ENCODE measurements around the gene MAIP1.

MAIP1 gene

DNA sequence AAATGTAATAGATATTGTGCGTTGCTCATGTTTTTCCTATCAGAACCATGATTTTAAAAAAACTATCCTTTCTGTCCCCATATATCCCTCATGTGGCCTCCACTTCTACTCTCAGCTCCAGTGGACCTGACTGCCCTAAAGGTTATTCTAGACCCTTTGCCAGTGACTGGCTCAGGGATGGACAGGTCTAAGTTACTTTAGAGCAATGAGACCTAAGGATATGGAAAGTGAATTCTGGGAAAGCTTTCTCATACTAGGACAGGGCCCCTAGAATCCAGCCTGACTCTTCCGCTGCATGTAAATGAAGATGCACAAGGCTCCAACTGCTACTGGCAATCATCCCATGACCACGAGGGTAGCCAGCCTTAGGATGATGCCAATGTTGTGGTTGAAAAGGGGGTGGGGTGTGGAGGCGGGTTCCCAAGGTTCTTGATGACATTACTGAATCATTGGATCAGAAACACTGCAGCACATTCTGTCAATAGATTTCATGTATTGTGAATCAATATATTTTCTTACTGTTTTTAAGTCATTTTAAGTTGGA, 23.0 kb upstream of the MAIP1 start:
- no peak for TF ChIP-seq GATA2 (IDR thresholded peaks at IDR 0.05; ENCODE audit: low read depth, low read length)
- no peak for TF ChIP-seq GATA3 (IDR thresholded peaks at IDR 0.05; ENCODE audit: low read depth, low read length)

- TF ChIP-seq GATA2 (IDR thresholded peaks at IDR 0.05; ENCODE audit: low read depth, low read length) (no peak), GATA3 (IDR thresholded peaks at IDR 0.05; ENCODE audit: low read depth, low read length) (no peak)
These were observed 21.9 kb upstream of the MAIP1 start for GRCh38 chr2:199933466-199933865.

DNA sequence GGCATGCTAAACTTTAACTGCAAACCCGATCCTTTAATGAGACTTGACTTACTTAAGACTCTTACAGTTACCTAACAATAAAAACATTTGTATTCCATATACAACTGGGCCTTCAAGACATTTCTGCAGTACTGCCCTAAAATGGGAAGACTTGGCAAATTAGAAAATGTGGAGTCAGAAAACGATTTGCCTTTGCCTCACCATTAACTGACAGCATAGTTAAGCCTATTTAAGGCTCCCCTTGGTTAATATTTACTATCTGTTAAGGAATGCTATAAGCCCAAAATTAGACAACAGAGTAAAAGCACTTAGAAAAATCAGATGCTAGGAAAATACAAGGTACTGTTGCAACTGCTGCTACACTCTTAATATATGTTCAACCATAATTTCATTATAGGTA, 18.8 kb upstream of the MAIP1 start:
- TF ChIP-seq GATA2 (IDR thresholded peaks at IDR 0.05; ENCODE audit: low read depth, low read length) (no peak), GATA3 (IDR thresholded peaks at IDR 0.05; ENCODE audit: low read depth, low read length) (no peak)

DNA sequence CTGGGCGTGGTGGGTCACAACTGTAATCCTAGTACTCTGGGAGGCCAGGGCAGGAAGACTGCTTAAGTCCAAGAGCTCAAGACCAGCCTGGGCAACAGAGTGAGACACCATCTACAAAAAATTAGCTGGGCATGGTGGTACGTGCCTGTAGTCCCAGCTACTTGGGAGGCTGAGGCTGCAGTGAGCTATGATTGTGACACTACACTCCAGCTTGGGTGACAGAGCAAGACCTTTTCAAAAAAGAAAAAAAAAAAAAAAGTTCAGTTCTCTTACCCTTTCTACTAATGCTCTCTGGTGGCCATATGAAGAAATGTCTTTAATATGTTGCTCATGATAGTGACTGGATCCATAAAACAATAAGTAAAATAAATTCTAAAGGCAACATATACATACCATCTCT, 15.0 kb upstream of the MAIP1 start:
- TF ChIP-seq GATA3 (IDR thresholded peaks at IDR 0.05; ENCODE audit: low read depth, low read length): no peak
- no peak for TF ChIP-seq GATA2 (IDR thresholded peaks at IDR 0.05; ENCODE audit: low read depth, low read length)

- TF ChIP-seq GATA2 (IDR thresholded peaks at IDR 0.05; ENCODE audit: low read depth, low read length): no peak
- TF ChIP-seq GATA3 (IDR thresholded peaks at IDR 0.05; ENCODE audit: low read depth, low read length): no peak
These were observed 12.0 kb upstream of the MAIP1 start for GRCh38 chr2:199943373-199943772.

- TF ChIP-seq GATA3 (IDR thresholded peaks at IDR 0.05; ENCODE audit: low read depth, low read length): no peak
- no peak for TF ChIP-seq GATA2 (IDR thresholded peaks at IDR 0.05; ENCODE audit: low read depth, low read length)
These were observed 9.2 kb upstream of the MAIP1 start for GRCh38 chr2:199946196-199946595.

- TF ChIP-seq GATA2 (IDR thresholded peaks at IDR 0.05; ENCODE audit: low read depth, low read length): no peak
- TF ChIP-seq GATA3 (IDR thresholded peaks at IDR 0.05; ENCODE audit: low read depth, low read length): no peak
These were observed 8.5 kb upstream of the MAIP1 start for GRCh38 chr2:199946836-199947235.

DNA sequence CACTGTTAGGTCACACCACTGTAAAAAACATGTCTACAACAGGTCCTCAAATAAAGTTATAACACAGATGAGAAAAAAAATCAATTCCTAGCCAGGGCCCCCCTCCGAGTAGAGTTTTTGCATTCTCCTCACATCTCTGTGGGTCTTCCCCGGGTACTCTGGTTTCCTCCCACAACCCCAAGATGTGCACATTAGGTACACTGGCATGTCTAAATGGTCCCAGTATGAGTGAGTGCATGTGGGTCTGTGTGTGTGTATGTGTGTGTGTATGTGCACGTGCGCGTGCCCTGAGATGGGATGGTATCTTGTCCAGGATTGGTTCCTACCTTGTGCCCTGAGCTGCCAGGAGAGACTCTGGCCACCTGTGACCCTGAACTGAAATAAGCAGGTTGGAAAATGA, 5.0 kb upstream of the MAIP1 start:
- TF ChIP-seq GATA3 (IDR thresholded peaks at IDR 0.05; ENCODE audit: low read depth, low read length) (no peak), GATA2 (IDR thresholded peaks at IDR 0.05; ENCODE audit: low read depth, low read length) (no peak)

- no peak for TF ChIP-seq GATA3 (IDR thresholded peaks at IDR 0.05; ENCODE audit: low read depth, low read length)
- no peak for TF ChIP-seq GATA2 (IDR thresholded peaks at IDR 0.05; ENCODE audit: low read depth, low read length)
These were observed 4.4 kb upstream of the MAIP1 start for GRCh38 chr2:199951023-199951422.

DNA sequence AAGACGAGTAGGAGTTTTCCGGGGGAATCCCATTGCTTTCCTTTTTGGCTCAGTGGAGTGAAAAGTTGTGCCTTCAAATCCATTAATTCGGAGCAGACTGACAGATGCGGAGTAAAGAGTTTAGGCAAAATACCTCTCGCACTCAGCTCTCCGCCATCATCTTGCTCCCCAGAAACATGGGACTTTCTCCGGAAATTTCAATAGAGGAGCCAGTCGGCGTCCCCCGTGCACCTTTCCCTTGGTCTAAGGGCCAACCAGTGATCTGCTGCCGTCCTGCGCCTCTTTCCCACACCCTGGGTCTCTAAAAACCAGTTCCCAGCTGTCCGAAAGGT, 409 bp upstream of the MAIP1 start:
- TF ChIP-seq GATA3 (IDR thresholded peaks at IDR 0.05; ENCODE audit: low read depth, low read length): no peak
- TF ChIP-seq GATA2 (IDR thresholded peaks at IDR 0.05; ENCODE audit: low read depth, low read length): no peak

DNA sequence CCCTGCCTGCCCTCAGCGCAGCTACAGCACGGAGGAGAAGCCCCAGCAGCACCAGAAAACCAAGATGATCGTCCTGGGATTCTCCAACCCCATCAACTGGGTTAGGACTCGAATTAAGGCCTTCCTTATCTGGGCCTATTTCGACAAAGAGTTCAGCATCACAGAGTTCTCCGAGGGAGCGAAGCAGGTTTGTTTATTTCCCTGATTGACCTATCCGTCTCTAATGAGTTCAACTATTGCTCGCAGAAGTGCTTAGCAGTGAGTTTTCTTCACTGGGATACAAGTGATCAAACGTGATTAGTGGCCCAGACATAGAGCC, 639 bp downstream of the MAIP1 start:
- TF ChIP-seq GATA2 (IDR thresholded peaks at IDR 0.05; ENCODE audit: low read depth, low read length) (no peak), GATA3 (IDR thresholded peaks at IDR 0.05; ENCODE audit: low read depth, low read length) (no peak)

DNA sequence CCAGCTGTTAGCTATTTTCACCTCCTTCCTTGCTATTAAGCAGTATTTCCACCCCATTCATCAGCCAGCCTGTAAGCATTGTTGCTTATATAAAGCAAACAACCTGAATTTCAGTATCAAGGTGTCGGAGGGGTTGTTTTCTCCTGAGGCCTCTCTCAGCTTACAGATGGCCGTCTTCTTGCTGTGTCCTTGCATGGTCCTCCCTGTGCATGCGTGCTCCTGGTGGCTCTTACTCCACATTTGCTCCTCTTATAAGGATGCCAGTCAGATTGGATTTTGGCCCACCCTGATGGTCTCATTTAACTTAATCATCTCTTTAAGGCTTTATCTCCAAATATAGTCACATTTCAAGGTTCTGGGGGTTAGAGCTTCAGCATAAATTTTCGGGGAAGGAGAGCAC, 2.6 kb downstream of the MAIP1 start:
- TF ChIP-seq GATA3 (IDR thresholded peaks at IDR 0.05; ENCODE audit: low read depth, low read length) (no peak), GATA2 (IDR thresholded peaks at IDR 0.05; ENCODE audit: low read depth, low read length) (no peak)

DNA sequence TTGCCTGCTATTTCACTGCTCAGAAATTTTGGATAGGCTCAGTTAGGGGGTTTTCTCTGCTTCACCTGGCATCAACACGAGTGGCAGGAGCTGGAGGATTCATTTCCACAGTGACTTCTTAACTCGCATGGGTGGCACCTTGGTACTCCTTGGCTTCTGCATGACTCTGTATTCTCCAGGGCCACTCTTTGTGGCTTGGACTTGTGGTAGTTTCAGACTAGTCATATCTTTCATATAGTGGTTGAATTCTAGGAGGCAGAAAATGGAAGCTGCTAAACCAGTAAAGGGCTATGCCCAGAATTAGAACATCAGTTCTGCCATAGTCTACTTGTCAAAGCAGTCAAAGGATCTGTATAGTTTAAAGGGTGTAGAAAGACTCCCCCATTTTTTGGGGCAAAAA, 6.8 kb downstream of the MAIP1 start:
- no peak for TF ChIP-seq GATA3 (IDR thresholded peaks at IDR 0.05; ENCODE audit: low read depth, low read length)

- TF ChIP-seq GATA2 (IDR thresholded peaks at IDR 0.05; ENCODE audit: low read depth, low read length) (no peak), GATA3 (IDR thresholded peaks at IDR 0.05; ENCODE audit: low read depth, low read length) (no peak)
These were observed 11.0 kb downstream of the MAIP1 start for GRCh38 chr2:199966405-199966804.

GRCh38 chr2:199966976-199967375, 11.6 kb downstream of the MAIP1 start:
- TF ChIP-seq GATA2 (IDR thresholded peaks at IDR 0.05; ENCODE audit: low read depth, low read length) (no peak), GATA3 (IDR thresholded peaks at IDR 0.05; ENCODE audit: low read depth, low read length) (no peak)

DNA sequence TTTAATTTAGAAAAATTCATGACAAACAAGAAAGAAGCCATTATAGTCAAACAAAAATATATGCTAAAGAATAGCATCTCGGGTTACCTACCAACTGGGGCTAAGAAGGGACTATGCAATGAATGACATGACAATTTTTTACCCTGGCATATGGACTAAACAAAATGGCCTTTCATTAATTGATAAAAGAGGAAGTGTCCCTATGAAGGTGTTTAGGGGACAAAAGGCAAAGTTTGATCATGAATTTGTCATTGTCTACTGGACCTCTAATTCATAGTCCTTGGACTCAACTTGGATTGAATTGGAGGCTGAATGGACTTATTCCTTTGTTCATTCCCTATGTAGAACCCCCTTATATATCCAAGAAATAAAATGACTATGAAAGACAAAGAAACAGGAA, 12.7 kb downstream of the MAIP1 start:
- no peak for TF ChIP-seq GATA3 (IDR thresholded peaks at IDR 0.05; ENCODE audit: low read depth, low read length)
- no peak for TF ChIP-seq GATA2 (IDR thresholded peaks at IDR 0.05; ENCODE audit: low read depth, low read length)
